ENCODE data around the gene ARHGEF40. TPM values are rescaled to one million over a fixed set of nuclear protein-coding genes. Genes with fewer than 3 reads are reported as not detected.

The ARHGEF40 gene
- polyA plus RNA-seq, 1 experiment: 40.7 TPM

GRCh38 chr14:21098076-21098891, 28.2 kb downstream of the ARHGEF40 start, which contains the start of gene ZNF219:
Gene ZNF219 (minus strand): TSS chr14:21098655. CDS start chr14:21093591, 5,064 bp downstream.
- CTCF ChIA-PET: interaction anchor here (0.5 to 6.9 kb wide), 4 partner anchors 9 to 374 kb away, joined by 3 to 191 read pairs (median 5); no protein-coding TSS in a partner anchor
- H3K4me3 ChIP-seq (ENCODE audit: low read depth, low read length): peak within 1 kb of the TSS; percentile 73
- POLR2A ChIA-PET: interaction anchor here (1.3 kb wide), 1 partner anchor 27 kb away, joined by 8 read pairs; no protein-coding TSS in a partner anchor
- H3K9me3 ChIP-seq (ENCODE audit: control insufficient read depth, insufficient read depth, low read length): no peaks in the 10 kb centered on the region
- H3K27ac ChIP-seq (ENCODE audit: low read depth, low read length): no peak within 1 kb of the TSS
- peaks cover 9% of the 10 kb centered on the region for H3K27me3 ChIP-seq (ENCODE audit: control insufficient read depth, insufficient read depth, low read length)
- DNase-seq (ENCODE audit: low read depth, low spot score): no peak
- TF ChIP-seq CTCF (IDR thresholded peaks at IDR 0.05; ENCODE audit: low read depth, low read length): no peak

GRCh38 chr14:21098892-21099595, 28.9 kb downstream of the ARHGEF40 start:
- no peak overlapping the region for H3K27ac ChIP-seq (ENCODE audit: low read depth, low read length)
- H3K9me3 ChIP-seq (ENCODE audit: control insufficient read depth, insufficient read depth, low read length): no peaks in the 10 kb centered on the region; the same call in 1 of the 2 replicates
- ChIA-PET CTCF (interaction anchor here (0.5 to 2.9 kb wide), 5 partner anchors 10 to 373 kb away, joined by 3 to 22 read pairs (median 4); no protein-coding TSS in a partner anchor), POLR2A (no interaction called here)
- H3K4me3 ChIP-seq (ENCODE audit: low read depth, low read length): peak overlapping the region; percentile 73
- H3K27me3 ChIP-seq (ENCODE audit: control insufficient read depth, insufficient read depth, low read length): peaks cover 9% of the 10 kb centered on the region
- DNase-seq (ENCODE audit: low read depth, low spot score): no peak
- no peak for TF ChIP-seq CTCF (IDR thresholded peaks at IDR 0.05; ENCODE audit: low read depth, low read length)

- Histone ChIP-seq H3K4me3 (ENCODE audit: low read depth, low read length) (peak overlapping the region; percentile 73), H3K27me3 (ENCODE audit: control insufficient read depth, insufficient read depth, low read length) (peaks cover 9% of the 10 kb centered on the region), H3K9me3 (ENCODE audit: control insufficient read depth, insufficient read depth, low read length) (no peaks in the 10 kb centered on the region; the same call in 1 of the 2 replicates), H3K27ac (ENCODE audit: low read depth, low read length) (no peak overlapping the region)
- POLR2A ChIA-PET: no interaction called here
- no peak for TF ChIP-seq CTCF (IDR thresholded peaks at IDR 0.05; ENCODE audit: low read depth, low read length)
- no peak for DNase-seq (ENCODE audit: low read depth, low spot score)
- CTCF ChIA-PET: interaction anchor here (0.6 to 2.9 kb wide), 4 partner anchors 10 to 129 kb away, joined by 3 to 22 read pairs (median 10); no protein-coding TSS in a partner anchor
These were observed 29.5 kb downstream of the ARHGEF40 start for GRCh38 chr14:21099596-21099985.

GRCh38 chr14:21100931-21101330, 30.8 kb downstream of the ARHGEF40 start, which contains the start of gene TMEM253:
Gene TMEM253 (plus strand): TSS chr14:21101066. CDS start chr14:21101344, 278 bp downstream.
- no peak for DNase-seq (ENCODE audit: low read depth, low spot score)
- Histone ChIP-seq H3K27ac (ENCODE audit: low read depth, low read length) (no peak within 1 kb of the TSS), H3K4me3 (ENCODE audit: low read depth, low read length) (no peak within 1 kb of the TSS), H3K9me3 (ENCODE audit: control insufficient read depth, insufficient read depth, low read length) (no peaks in the 10 kb centered on the region; the same call in 1 of the 2 replicates), H3K27me3 (ENCODE audit: control insufficient read depth, insufficient read depth, low read length) (peaks cover 9% of the 10 kb centered on the region)
- TF ChIP-seq CTCF (IDR thresholded peaks at IDR 0.05; ENCODE audit: low read depth, low read length): no peak
- ChIA-PET CTCF (interaction anchor here (0.6 to 5.6 kb wide), 8 partner anchors 7 to 487 kb away, joined by 3 to 151 read pairs (median 6); no protein-coding TSS in a partner anchor), POLR2A (no interaction called here)

Measured in AG04450 (cell line).